Neural progenitor cell (in vitro differentiated cells): Measurements from ENCODE around the gene KRTAP10-5.

Experiments
- EZH2 ChIP-seq: fragments of 200-600 bp; sonication (generic); IDR thresholded peaks from 2 replicates; pipeline ENCODE4 v1.6.1; 2017; ENCODE audit warnings: antibody characterized with exemption, mild to moderate bottlenecking, moderate library complexity
- EZH2phosphoT487 ChIP-seq: fragments of 200-600 bp; sonication (generic); IDR thresholded peaks from 2 replicates; pipeline ENCODE4 v1.6.1; 2017; ENCODE audit warnings: antibody characterized with exemption
- TF ChIP-seq, protein P1 (sequence below): fragments of 200-600 bp; sonication (generic); IDR thresholded peaks from 2 replicates; pipeline ENCODE4 v1.5.1; 2017; ENCODE audit warnings: antibody characterized with exemption, mild to moderate bottlenecking

DNA sequence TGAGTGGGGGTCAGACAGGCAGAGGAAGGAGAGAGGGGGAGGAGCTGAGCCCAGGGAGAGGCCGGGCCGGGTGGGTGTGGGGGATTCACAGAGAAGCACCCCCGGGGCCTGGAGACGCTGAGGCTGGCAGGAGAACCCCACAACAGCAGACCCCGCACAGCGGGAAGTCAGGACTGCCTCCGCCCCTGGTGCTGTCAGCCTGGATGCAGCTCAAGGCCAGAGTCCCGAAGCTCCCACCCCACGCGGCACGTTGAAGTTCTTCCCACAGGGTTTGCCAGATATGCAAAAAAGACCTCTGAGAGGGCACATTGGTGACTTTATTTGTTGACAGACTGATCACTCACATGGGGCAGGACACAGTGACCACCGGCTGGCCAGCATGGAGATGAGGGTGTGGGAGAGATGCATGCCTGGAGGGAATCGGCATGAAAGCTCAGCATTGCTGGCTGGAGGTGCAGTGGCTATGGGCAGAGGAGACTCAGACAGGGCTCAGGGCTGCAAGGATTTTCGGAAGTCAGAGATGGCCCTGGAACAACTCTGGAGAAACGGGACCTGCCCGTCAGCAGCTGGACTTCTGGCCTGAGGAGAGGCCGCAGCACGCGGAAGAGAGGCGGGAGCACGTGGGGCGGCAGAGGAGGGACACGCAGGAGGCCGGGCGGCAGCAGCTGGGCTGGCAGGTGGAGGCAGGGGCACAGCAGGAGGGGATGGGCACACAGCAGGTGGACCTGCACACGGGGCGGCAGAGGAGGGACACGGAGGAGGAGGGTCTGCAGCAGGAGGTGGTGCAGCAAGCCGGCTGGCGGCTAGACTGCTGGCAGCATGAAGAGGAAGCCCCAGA lies 22.7 kb downstream of the KRTAP10-5 start:
- TF ChIP-seq, protein P1, sequence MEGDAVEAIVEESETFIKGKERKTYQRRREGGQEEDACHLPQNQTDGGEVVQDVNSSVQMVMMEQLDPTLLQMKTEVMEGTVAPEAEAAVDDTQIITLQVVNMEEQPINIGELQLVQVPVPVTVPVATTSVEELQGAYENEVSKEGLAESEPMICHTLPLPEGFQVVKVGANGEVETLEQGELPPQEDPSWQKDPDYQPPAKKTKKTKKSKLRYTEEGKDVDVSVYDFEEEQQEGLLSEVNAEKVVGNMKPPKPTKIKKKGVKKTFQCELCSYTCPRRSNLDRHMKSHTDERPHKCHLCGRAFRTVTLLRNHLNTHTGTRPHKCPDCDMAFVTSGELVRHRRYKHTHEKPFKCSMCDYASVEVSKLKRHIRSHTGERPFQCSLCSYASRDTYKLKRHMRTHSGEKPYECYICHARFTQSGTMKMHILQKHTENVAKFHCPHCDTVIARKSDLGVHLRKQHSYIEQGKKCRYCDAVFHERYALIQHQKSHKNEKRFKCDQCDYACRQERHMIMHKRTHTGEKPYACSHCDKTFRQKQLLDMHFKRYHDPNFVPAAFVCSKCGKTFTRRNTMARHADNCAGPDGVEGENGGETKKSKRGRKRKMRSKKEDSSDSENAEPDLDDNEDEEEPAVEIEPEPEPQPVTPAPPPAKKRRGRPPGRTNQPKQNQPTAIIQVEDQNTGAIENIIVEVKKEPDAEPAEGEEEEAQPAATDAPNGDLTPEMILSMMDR = no peak
- TF ChIP-seq EZH2 = no peak
- no peak for TF ChIP-seq EZH2phosphoT487
